GM06990 (cell line): Measurements from ENCODE around the gene KCTD21.

Experiments used
- DNase-seq: peaks from one replicate; pipeline ENCODE4 v3.0.0-alpha.2; 2011; ENCODE audit not compliant: insufficient read length; ENCODE audit errors: extremely low read depth
- H3K27me3 ChIP-seq: replicated peaks from 2 replicates; pipeline ENCODE4 v1.6.0; 2011; ENCODE audit warnings: low read length; ENCODE audit not compliant: control insufficient read depth, insufficient read depth
- H3K36me3 ChIP-seq: 2 replicates; pipeline ENCODE4 v1.5.1; 2011; ENCODE audit warnings: low read length; ENCODE audit not compliant: control insufficient read depth, insufficient read depth
- H3K4me3 ChIP-seq: replicated peaks from 2 replicates; pipeline ENCODE4 v1.5.1; 2011; ENCODE audit warnings: low read depth, mild to moderate bottlenecking, control low read depth, low read length
- CTCF ChIP-seq: IDR thresholded peaks from 2 replicates; pipeline ENCODE4 v1.5.1; 2011; ENCODE audit warnings: low read length, control low read depth, mild to moderate bottlenecking, inconsistent platforms; ENCODE audit not compliant: insufficient read depth, poor library complexity, severe bottlenecking

Gene KCTD21

GRCh38 chr11:78216571-78217287, 28.3 kb upstream of the KCTD21 start:
- DNase-seq: no peak

GRCh38 chr11:78216021-78216420, 27.6 kb upstream of the KCTD21 start:
- no peak for DNase-seq
- Histone ChIP-seq H3K4me3 (no peak overlapping the region), H3K36me3 (no peaks in the 10 kb centered on the region; the same call in none of the 2 replicates), H3K27me3 (no peaks in the 10 kb centered on the region)
- no peak for TF ChIP-seq CTCF

More at GRCh38 chr11:78216571-78217287, 28.3 kb upstream of the KCTD21 start:
- peaks cover 1% of the 10 kb centered on the region for H3K36me3 ChIP-seq
- no peak overlapping the region for H3K4me3 ChIP-seq
- no peak for TF ChIP-seq CTCF
- no peaks in the 10 kb centered on the region for H3K27me3 ChIP-seq

- Histone ChIP-seq H3K27me3 (no peaks in the 10 kb centered on the region), H3K36me3 (peaks cover 6% of the 10 kb centered on the region)
These were observed 26.1 kb upstream of the KCTD21 start for GRCh38 chr11:78214331-78215194.

GRCh38 chr11:78213526-78214330, 25.3 kb upstream of the KCTD21 start:
- no peak for DNase-seq
- Histone ChIP-seq H3K36me3 (peaks cover 6% of the 10 kb centered on the region), H3K4me3 (no peak overlapping the region), H3K27me3 (no peaks in the 10 kb centered on the region)
- TF ChIP-seq CTCF: no peak

More at GRCh38 chr11:78214331-78215194, 26.1 kb upstream of the KCTD21 start:
- H3K4me3 ChIP-seq: no peak overlapping the region
- DNase-seq: no peak
- no peak for TF ChIP-seq CTCF

- no peak overlapping the region for H3K4me3 ChIP-seq
- H3K27me3 ChIP-seq: no peaks in the 10 kb centered on the region
- TF ChIP-seq CTCF: no peak
- peaks cover 7% of the 10 kb centered on the region for H3K36me3 ChIP-seq
- no peak for DNase-seq
These were observed 24.4 kb upstream of the KCTD21 start for GRCh38 chr11:78212586-78213371.
